ENCODE data around the gene OPRL1.

Gene OPRL1

DNA sequence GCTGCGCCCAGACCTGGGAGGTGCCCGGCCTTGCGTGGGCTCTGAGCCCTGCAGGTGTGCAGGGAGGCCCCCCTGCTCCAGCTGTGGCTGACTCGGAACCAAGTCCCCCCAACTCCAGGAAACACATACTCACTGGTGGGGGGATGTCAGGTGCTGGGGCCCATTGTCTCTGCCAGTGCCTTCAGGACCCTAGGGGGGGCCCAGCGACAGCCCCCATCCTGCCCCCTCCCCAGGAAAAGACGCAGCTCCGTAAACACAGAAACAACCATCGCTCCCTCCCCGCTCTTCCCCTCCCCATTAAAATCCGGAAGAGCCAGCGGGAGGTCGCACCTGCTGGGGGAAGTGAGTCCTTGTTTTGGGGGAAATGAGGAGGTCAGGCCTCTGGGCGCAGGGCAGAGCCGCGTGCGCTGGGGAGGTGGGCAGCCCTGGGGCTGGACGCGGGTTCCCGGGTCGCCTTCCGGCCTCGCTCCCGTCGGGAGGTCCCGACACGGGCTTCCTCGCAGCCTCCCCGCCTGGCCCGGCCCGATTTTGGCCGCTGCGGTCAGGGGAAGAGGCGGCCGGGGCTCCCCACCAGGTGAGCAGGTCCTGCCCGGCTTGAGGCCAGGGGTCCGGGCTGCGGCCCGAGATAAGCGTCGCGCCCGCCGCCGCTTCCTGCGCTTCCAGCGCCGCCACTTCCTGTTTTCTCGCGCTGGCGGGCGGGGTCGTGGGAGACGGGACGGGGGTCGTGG is 37.7 kb upstream of the OPRL1 start:
- no peak for DNase-seq

DNA sequence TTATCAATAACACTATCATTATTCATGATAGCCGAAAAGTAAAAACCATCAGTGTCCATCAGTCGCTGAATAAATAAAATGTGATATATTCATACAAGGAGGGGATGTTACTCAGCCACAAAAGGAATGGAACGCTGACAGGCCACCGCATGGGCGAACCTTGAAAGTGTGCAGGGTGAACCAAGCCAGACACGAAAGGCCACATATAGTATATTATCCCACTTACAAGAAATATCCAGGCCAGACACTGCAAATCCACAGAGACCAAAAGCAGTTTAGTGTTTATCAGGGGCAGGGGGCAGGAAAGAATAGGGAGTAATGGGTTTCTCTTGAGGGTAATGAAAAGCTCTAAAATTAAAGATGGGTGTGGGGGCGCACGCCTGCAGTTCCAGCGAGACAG is 36.1 kb upstream of the OPRL1 start:
- no peak for DNase-seq

DNA sequence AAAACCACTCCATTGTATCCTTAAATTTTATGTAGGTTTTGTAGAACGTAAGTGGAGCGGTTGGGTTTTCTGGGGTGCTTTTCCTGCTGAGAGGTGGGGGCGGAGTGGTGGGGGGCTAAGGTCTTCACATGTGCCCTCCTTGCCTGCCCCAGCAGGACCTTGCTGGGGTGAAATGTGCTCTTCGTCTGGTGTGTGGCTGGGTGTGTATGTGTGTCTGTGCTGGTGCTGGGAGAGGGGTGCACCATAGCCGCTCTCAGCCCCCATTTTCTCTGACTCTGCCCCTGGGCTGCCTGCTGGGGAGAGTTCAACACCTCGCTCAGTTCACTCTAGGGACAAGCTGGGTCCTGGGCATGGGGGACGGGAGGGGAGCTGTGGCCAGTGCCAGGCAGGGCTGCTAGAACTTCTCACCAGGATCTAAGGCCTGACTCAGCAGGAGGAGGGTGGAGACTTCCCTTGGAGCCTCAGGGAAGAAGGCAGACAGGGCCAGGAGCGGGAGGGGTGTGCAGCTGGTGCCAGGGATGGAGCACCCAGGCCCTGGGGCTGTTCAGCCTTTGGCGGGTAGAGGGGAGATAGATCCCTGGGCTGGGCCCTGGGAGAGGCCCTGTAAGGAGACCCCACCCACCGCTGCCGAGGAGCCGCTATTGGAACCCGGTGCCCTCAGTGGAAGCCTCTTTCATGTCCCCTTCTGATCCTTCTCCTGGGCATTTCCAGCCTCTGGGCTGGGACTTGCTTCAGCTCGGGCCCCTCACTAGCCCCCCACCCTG is 35.2 kb upstream of the OPRL1 start:
- DNase-seq, result no peak

DNA sequence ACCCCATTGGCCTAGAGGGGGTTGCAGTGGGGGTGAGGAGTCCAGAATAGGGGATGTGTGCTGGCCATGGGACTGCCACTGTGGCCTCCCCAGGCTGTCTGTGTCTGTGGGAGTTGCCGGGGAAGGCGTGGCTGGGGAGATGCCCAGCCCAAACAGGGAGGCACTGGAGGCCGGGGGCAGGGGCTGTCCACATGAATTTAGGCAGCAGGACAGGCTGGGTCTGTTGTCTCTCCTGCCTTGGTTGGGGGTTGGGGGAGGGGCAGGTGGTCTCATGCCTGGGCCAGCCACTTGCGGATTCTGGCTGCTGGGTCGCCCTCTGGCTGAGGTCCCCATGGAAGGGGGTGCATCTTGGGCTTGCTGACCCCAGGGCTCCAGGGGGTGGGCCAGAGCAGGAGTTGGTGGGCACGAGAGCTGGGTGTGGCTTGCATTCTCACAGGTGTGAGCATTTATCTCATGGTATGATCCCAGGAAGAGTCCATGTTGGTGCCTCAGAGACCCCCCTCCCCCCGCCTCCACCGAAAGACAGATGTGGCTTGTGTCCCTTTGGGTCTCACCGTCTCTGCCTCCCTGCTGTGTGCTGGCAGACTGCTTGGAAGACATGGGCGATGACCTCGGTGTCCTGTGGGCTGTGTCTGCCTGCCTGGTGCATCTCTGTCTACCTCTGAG is 34.4 kb upstream of the OPRL1 start:
- no peak for DNase-seq

DNA sequence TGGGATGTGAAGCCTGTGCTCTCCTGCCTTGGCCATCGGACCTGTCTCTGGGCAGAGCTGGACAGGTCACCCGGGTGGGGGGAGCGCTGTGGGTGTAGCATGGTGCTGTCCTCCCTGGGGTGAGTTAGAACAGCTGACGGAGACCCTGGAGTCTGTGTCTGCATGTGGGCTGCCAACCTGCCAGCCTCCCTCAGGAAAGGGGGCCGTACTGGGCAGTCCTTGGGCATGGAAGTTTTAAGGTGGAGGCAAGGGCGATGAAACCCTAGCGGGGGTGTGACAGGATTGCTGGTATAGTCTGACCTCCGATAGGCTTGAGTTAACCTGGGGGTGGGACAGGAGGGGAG is 32.9 kb upstream of the OPRL1 start:
- no peak for DNase-seq

DNA sequence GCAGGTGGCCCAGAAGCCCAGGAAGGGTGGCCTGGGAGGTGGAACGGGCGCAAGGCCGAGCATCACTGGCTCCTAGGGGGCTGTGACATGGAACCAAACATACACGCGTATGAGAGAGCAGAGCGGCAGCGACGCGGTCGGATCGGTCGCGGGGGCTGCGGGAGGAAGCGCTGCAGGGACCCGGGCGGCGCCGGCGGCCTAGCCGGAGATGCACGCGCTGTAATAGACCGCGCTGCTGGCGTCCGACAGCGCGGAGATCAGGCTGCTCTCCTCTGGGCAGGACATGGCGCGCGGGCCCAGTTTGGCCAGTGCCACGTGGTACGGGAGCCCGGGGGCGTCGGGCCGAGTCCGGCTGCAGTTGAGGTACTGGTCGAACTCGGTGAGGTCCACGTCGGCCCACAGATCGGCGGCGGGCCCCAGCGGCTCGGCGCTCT is 31.9 kb upstream of the OPRL1 start:
- no peak for DNase-seq

DNA sequence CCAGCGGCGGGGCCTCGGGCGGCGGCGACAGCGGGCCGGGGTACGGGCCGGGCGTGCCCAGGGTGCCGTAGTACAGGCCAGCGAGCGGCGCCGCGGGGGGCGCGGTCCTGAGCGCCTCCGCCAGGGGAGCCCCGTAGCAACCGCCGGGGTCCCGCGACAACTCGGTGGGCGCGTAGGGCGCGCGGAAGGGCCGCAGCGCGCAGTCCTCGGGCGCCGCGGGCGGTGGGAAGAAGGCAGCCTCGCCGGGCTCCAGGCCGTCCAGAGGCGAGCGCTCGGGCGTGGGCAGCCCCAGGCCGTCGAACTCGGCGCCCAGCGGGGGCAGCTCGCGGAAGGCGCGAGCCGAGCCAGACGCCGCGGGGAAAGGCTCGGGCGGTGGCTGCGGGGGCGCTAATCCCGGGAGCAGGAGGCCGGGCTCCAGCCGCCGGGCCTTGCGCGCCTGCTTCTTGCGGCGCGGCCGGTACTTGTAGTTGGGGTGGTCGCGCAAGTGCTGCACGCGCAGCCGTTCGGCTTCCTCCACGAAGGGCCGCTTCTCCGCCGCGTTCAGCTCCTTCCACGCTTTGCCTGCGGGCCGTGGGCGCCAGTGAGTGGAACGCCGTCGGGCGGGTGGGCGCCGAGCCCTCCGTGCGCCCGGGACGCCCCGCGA is 31.4 kb upstream of the OPRL1 start:
- DNase-seq, result no peak

DNA sequence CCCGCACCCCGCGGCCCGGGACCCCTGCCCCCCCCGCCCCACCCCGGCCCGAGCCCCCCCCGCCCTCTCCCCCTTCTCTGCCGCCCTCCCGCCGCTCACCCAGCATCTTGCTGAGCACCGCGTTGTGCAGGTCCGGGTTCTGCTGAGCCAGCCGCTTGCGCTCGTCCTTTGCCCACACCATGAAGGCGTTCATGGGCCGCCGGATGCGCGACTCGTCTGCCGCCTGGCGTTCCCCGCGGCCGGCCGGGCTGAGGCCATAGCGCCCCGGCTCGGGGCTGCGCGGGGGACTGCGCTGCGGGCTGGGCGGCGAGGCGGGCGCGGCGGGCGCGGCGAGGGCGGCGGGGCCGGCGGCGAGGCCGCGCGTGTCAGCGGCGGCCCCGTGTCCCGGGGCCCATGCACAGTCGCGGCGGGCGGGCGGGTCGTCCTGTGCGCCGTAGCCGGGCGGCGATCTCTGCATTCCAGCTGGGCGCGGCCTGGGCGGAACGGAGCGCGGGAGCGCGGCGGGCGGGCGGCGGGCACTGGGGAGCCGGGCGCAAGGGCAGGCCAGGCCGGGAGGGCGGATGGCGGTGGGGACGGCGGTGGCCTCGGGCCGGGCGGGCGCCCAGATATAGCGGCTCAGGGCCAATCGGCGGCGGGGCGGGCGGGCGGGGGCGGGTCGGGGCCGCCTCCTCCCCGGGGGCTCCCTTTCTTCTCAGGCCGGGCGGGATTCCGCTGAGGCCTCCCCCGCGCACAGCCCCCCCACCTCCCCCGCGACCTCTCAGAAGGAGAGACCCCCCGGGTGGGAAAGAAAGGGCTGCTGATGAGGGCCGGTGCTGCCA is 30.6 kb upstream of the OPRL1 start, which contains the start of gene SOX18:
SOX18 (minus strand) TSS at position 580 of the 818 bp plus-strand sequence; CDS start at position 457, 123 bp downstream.
- peak; percentile 34 for DNase-seq

DNA sequence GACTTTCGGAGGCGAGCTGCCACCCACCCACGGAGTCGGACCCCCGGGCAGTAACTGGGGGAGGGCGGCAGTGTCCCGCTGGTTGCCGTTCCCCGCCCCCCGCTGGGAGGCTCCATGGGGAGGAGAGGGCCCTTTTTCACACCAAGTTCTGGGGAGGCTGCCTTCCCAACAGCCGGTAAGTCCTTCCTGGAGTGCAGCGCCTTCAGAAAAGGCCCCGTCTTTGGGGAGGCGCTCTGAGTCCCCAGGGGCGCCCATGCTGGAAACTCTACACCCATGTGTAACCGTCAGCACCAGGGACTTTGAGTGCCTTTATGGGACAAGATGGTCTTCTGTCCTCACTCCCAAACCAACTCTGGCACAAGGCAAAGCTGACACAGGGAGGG is 30.0 kb upstream of the OPRL1 start:
- no peak for DNase-seq

DNA sequence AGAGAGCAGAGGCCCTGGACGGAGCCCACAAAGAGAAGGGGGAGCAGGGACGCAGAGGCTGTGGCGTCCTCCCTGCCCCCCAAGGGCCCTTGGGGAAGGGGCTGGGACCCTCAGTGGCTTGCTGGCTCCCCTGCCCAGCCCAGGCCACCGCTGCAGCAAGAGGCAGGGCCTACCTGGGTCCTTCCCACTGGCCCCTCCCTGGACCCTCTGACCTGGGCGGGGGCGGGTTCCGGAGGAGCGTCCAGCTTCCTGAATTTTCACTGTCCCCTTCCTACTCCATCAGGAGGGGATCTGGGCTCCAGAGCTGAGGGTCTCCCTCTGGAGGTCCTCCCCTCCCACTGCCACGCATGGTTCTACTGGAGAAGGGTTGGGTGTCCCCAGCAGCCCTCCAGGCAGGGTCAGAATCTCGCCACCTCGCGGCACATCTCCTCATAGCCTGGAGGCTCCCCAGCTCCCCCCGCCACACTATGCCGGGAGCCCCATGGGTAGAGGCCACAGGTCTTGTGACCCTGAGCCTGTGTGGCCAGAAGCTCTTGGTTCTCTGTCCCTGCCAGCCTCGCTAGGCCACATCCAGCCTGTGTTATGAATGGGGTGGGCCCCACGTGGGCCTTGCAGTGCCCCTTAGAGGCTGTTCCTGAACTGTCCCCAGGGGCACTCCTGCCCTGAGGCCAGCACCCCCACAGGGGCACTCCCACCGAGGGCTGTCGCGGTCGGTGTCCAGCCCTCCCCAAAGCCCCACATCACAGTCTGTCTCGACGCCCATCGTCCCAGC is 29.4 kb upstream of the OPRL1 start:
- DNase-seq, result no peak

DNA sequence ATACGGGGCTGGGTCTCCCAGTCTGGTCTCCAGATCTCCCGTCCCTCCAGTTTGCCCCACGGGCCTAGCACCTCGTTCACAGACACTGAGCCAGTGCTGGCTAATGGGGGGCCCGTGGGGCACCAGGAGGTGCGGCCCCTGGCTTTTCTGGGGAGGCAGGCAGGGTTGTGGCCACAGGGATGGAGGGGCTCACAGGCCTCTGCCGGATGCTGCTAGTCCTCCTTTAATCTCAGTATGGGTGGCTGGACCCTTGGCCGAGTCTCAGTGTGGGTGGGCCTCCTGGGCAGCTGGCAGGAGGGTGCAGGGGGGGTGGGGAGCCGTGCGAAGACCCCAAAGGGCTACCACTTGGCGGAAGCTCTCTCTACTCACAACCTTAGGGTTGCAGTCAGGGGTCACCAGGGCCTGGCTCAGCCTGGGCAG is 28.8 kb upstream of the OPRL1 start:
- DNase-seq, result no peak

DNA sequence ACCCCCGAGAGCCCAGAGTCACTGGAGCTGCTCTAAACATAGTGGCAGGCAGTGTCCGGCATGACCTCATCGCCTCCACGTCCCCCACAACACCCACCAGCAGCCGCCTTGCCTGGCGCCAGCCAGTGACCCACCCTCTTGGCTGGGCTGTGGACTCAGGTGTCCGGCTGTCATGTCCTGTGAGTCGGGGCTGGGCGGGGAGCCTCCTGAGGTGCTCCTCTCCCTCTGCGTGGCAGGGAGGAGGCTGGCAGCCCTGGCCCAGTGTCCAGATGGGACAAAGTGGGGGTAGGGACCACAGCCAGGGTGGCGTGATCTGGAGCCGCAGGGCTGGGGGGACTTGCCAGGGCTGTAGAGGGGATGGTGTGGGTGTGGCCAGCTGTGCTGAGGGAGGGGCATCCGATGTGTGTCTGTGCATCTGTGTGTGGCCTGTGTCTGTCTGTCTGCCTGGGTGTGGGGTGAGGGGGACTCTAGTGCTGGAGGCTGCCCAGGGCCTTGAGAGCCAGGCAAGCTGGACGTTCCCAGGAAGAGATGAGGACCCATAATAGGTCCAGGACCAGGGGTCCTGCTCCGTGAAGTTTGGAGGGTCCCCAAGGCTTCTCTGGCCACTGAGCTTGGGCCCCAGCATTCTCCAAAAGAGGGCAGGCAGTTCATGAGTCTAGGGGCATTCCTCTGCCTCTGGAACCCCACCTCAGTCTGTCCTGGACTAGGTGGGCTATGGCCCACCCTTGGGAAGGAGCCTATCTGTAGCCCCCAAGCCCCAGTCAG is 28.1 kb upstream of the OPRL1 start:
- no peak for DNase-seq

DNA sequence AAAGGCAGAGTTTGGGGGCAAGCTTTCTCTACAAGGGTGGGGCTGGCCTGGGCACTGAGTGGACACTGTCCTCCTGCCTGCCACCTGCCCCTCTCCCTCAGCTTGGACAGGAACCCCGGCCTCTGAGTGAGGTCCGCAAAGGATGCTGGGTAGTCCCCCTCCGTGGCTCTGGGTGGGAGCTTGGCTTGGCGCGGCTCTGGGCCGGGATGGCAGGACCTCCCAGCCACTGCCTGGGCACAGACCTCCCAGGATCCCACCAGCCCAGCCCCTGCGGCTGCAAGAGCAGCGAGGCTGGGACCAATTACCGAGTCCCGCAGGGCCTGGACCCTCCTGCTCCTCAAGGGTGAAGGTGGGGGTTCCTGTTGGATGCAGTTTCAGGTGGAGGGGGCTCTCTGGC is 27.6 kb upstream of the OPRL1 start:
- no peak for DNase-seq

DNA sequence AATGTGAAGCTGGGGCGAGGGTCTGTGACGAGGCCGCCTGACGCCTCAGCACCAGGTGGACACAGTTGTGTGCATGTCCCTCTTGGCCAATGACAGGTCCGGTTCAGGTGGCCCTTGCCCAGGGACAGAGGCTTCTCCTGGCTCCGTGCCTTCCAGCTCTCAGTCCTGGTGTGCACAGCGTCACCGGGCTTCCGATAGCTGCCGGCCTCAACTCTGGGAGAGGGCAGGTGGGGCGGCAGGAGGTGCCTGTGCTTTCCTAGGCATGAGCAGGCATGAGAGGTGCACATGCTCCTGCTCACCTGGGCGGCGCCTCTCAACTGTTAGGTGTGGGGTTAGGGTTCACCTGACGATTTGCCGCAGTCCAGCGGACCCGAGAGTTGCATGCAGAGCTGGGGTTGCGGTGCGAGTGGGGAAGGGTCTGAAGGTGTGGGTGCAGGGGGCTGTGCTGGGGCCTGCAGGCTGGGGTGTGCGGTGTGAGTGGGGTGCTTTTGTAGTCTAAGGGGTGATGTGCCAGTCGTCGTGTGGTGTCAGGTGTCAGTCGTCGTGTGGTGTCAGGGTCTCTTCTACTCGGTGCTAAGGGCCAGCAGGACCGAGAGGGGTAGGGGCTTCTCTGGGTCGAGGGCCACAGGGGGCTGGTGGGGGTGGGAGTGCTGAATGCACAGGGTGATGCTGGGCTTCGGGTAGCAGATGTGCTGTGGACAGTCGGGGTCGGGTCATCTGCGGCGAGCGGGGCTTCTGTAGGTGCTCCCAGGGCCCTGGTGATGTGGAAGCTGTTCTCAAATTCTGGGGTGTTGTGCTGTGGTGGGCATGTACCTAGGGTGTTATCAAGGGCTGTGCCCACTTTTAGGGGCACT is 26.7 kb upstream of the OPRL1 start:
- no peak for DNase-seq

DNA sequence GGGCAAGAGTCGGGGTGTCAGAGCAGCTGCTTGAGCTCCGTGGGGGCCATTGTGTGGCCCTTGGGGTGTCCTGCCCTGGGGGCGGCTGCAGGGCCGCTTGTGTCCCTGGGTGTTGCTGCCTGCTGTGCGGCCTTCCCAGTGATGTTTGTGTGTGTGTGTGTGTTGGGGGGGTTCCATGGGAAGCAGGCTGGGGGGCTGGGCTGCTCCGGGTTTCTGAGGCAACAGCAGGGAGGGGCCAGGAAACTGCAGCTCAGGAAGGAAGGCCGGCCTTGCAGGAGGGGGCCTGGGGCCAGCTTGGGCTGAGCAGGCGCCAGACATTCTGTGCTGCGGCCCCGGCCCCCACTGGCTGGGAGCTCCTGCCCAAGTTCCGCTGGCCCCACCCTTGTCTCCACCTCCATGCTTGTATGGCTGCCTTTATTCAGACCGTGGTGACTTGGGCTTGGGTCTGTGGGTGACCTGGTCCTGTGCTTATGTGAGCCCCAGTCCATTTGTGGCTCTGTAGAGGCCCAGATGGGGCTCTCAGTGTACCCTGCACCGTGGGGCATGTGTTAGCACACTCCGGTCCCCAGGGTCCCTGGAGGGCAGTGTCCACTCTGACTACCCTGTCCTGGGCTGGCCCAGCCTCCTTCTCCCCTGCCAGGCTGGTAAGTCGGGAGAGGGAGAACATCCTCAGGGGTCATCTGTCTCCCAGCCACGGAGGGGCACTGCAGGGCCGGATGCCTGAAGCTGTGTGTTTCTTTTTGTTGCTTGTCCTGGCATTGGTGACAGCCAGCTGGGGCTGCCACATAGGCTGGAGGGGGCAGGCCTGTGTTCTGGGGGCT is 25.8 kb upstream of the OPRL1 start:
- DNase-seq, result no peak

DNA sequence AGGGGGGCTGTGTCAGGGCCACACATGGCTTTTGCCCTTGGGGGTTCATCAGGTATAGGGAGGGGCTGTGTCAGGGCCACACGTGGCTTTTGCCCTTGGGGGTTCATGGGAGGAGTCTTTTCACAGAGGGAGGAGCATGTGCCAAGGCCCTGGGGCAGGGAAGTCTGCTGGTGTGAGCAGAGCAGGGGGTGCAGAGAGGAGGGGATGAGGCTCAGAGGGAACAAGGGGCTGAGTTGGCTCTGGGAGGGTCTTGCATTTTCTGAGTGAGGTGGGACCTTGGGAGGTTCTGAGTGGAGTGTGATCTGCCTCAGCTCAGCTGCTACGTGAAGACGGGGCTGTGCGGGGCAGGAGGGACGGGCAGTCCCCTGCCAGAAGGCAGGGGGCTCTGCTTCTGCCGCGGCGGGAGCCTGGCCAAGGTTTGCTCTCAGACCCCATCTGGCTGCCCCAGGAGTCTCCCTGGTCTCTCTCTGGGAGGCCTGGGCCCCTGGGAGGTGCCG is 24.4 kb upstream of the OPRL1 start:
- no peak for DNase-seq

DNA sequence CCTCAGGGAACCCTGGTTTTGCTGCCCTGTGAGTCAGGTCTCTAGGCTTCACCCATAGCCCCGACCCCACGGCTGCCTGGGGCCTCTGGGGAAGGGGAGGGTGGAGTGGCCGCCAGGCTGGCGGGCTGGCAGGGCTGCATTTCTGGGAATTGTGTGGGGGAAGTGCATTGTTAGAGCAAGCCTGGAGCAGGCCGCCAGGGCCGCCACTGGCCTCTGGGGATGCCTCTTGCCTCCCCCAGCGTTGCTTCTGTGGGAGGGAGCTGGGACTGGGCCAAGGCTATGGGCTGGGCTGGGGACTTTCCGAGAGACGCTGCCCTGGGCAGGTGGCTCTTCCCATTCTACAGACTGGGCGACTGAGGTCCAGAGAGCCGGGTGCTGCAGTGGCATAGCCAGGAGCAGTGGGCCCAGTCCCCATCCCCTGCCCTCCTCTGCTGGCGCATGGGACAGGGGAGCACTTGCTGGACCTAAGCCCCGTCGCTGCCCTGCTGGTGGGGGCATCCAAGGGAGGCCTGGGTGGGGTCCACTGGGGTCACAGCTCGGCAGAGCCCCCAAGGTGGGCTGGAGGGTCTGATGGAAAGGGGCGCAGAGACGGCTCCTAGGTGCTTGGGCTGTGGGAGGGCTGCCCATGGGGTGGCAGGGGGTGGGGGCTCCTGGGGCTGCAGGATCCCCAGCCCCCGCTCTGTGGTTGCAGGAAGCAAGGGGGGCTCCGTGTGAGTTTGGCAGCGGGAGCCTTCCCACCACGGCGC is 23.8 kb upstream of the OPRL1 start:
- DNase-seq, result no peak

DNA sequence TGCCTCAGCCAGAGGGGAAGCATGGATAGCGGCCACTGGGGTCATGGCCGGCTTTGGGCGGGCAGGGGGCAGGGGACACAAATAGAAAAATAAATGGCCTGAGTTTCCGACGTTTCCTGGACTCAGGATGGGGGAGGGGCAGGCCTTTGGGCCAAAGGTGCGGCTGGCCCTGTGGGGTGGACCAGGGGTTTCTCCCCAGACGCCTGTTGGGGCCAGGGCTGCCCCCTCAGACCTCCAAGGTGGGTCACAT is 23.3 kb upstream of the OPRL1 start:
- DNase-seq, result no peak

Measured in stimulated activated CD4-positive, alpha-beta T cell treated with anti-CD3 and anti-CD28 coated beads, Interleukin-4, amount 100 ng/mL, for 1 hour (primary cell).